B cell (primary cell): ENCODE measurements around the gene TMEM109. TPM values are rescaled to one million over a fixed set of nuclear protein-coding genes. Genes with fewer than 3 reads are reported as not detected.
A peak's percentile ranks its signal among the peaks of the same experiment; 100 is the strongest.

Experiments
- ATAC-seq: fragments of 200-7000 bp; cut with Tn5 transposase; one replicate; pipeline ENCODE4 v1.10.0; 2021; ENCODE audit warnings: low read depth, mild to moderate bottlenecking, moderate number of reproducible peaks, moderate library complexity
- CTCF ChIA-PET: fragments of 350-600 bp; sonication (Branson Sonifier 250); formaldehyde crosslinking; loops from one replicate; lab custom pipeline; 2021; ENCODE audit warnings: antibody characterized with exemption, inconsistent platforms; lab: Charles Lee
- POLR2A ChIA-PET: fragments of 350-600 bp; sonication (Branson Sonifier 250); formaldehyde crosslinking; loops from one replicate; lab custom pipeline; 2021; ENCODE audit warnings: antibody characterized with exemption; lab: Charles Lee
- DNase-seq: peaks from one replicate; pipeline ENCODE4 v3.0.0; 2013
- H2AFZ ChIP-seq: 2 replicates; pipeline ENCODE4 v1.6.1; 2012; ENCODE audit warnings: mild to moderate bottlenecking, low read depth, low read length; ENCODE audit not compliant: insufficient read depth, poor library complexity, severe bottlenecking
- H3K27ac ChIP-seq, 2 donors: 1 replicate in 1 of 2; 2 replicates in 1 of 2; pipeline ENCODE4 v1.5.1; 2012 to 2013; ENCODE audit warnings: low read length in 2 of 2, mild to moderate bottlenecking in 2 of 2, moderate library complexity in 1 of 2
- H3K27me3 ChIP-seq, 4 experiments: fragments of 200-600 bp in 1 of 4; sonication (generic) in 1 of 4; replicated peaks in 1 of 4; 1 replicate in 2 of 4; 2 replicates in 2 of 4; pipeline versions ENCODE4 v1.6.1 to v1.7.0; 2013 to 2016; ENCODE audit warnings: low read length in 3 of 4, mild to moderate bottlenecking in 2 of 4, mixed read lengths in 1 of 4, moderate library complexity in 1 of 4; ENCODE audit not compliant: insufficient read depth in 4 of 4, control insufficient read depth in 3 of 4; ENCODE audit errors: control extremely low read depth in 1 of 4
- H3K36me3 ChIP-seq, 2 experiments: replicated peaks in 1 of 2; 1 replicate in 1 of 2; 2 replicates in 1 of 2; pipeline versions ENCODE4 v1.6.1 to v1.7.1; 2013; ENCODE audit warnings: low read length in 1 of 2; ENCODE audit not compliant: insufficient read depth in 2 of 2, control insufficient read depth in 1 of 2; ENCODE audit errors: control extremely low read depth in 1 of 2, extremely low read depth in 1 of 2
- H3K4me1 ChIP-seq, 2 donors: fragments of 200-600 bp in 1 of 2; sonication (generic) in 1 of 2; 1 replicate in 1 of 2; 2 replicates in 1 of 2; pipeline versions ENCODE4 v1.5.1 to v1.6.1; 2013 to 2017; ENCODE audit warnings: low read length in 2 of 2; ENCODE audit not compliant: control insufficient read depth in 2 of 2, insufficient read depth in 2 of 2
- H3K4me2 ChIP-seq: replicated peaks from 2 replicates; pipeline ENCODE3; 2012; ENCODE audit warnings: mild to moderate bottlenecking, low read depth, low read length; ENCODE audit not compliant: poor library complexity, severe bottlenecking
- H3K4me3 ChIP-seq, 5 experiments: fragments of 200-600 bp in 1 of 5; sonication (generic) in 1 of 5; 1 replicate in 3 of 5; 2 replicates in 2 of 5; pipeline versions ENCODE4 v1.5.1 to v1.7.0; 2011 to 2016; ENCODE audit warnings: low read length in 4 of 5, mild to moderate bottlenecking in 4 of 5, low read depth in 2 of 5, control low read depth in 1 of 5, moderate library complexity in 1 of 5; ENCODE audit not compliant: insufficient read depth in 1 of 5; ENCODE audit errors: control extremely low read depth in 1 of 5, extremely low read depth in 1 of 5
- H3K79me2 ChIP-seq: fragments of 200-600 bp; sonication (generic); one replicate; pipeline ENCODE4 v1.6.0; 2016; ENCODE audit warnings: low read length; ENCODE audit not compliant: control insufficient read depth, insufficient read depth
- H3K9ac ChIP-seq: fragments of 200-600 bp; sonication (generic); 2 replicates; pipeline ENCODE4 v1.6.1; 2017; ENCODE audit warnings: mild to moderate bottlenecking, low read length, moderate library complexity
- H3K9me3 ChIP-seq, 3 donors: one replicate each; pipeline versions ENCODE4 v1.6.1 to v1.7.1; 2013; ENCODE audit warnings: low read length in 2 of 3; ENCODE audit not compliant: control insufficient read depth in 2 of 3, insufficient read depth in 1 of 3; ENCODE audit errors: control extremely low read depth in 1 of 3
- H4K20me1 ChIP-seq: 2 replicates; pipeline ENCODE4 v1.6.0; 2012; ENCODE audit warnings: mild to moderate bottlenecking, low read length; ENCODE audit not compliant: insufficient read depth, control insufficient read depth, poor library complexity, severe bottlenecking
- H3K27ac Mint-ChIP-seq: one replicate; pipeline ENCODE4 v1.8.0; 2021; ENCODE audit warnings: mixed read lengths
- H3K27me3 Mint-ChIP-seq: one replicate; pipeline ENCODE4 v1.8.0; 2021; ENCODE audit warnings: mixed read lengths
- H3K4me1 Mint-ChIP-seq: one replicate; pipeline ENCODE4 v1.8.0; 2021; ENCODE audit warnings: mixed read lengths
- H3K4me3 Mint-ChIP-seq: one replicate; pipeline ENCODE4 v1.8.0; 2021; ENCODE audit warnings: mixed read lengths
- H3K9me3 Mint-ChIP-seq: one replicate; pipeline ENCODE4 v1.8.0; 2022; ENCODE audit warnings: mixed read lengths; ENCODE audit not compliant: insufficient read depth
- EZH2 ChIP-seq: IDR thresholded peaks from 2 replicates; pipeline ENCODE4 v1.6.1; 2012; ENCODE audit warnings: borderline replicate concordance, low read depth, mild to moderate bottlenecking, moderate library complexity, low read length; ENCODE audit not compliant: insufficient read depth, poor library complexity, severe bottlenecking
- WGBS: methylation state at CpG from one replicate; pipeline ENCODE4 v1.1.5; 2013; ENCODE audit warnings: missing lambda C conversion rate; ENCODE audit not compliant: insufficient coverage; 5-methylcytosine and 5-hydroxymethylcytosine counted together
- intact Hi-C: fragments of 100-400 bp; cut with micrococcal nuclease; formaldehyde crosslinking; loops from one replicate; pipeline ENCODE4 v1.10.0; 2022
- polyA plus RNA-seq: library from polyadenylated mRNA; depleted of rRNA; stranded (reverse); fragments of >200 nt; gene quantifications from 2 replicates; pipeline ENCODE4 v1.2.3, GENCODE V29; 2012
- total RNA-seq, 2 donors: library from RNA; stranded (reverse); fragments of 120-200 nt in 1 of 2; gene quantifications; 1 replicate in 1 of 2; 2 replicates in 1 of 2; pipeline versions ENCODE4 v1.2.3 to v1.2.4, GENCODE V29; 2013 to 2022
- TF ChIP-seq, protein P1 (sequence below): fragments of 200-600 bp; IDR thresholded peaks from one replicate; pipeline ENCODE4 v1.8.0; 2022; ENCODE audit warnings: antibody characterized with exemption, mild to moderate bottlenecking

The TMEM109 gene
- total and polyA plus RNA-seq, 2 donors (not counting 1 experiment from before 2014, with no cell fraction given) = 32.0 to 99.4 TPM

DNA sequence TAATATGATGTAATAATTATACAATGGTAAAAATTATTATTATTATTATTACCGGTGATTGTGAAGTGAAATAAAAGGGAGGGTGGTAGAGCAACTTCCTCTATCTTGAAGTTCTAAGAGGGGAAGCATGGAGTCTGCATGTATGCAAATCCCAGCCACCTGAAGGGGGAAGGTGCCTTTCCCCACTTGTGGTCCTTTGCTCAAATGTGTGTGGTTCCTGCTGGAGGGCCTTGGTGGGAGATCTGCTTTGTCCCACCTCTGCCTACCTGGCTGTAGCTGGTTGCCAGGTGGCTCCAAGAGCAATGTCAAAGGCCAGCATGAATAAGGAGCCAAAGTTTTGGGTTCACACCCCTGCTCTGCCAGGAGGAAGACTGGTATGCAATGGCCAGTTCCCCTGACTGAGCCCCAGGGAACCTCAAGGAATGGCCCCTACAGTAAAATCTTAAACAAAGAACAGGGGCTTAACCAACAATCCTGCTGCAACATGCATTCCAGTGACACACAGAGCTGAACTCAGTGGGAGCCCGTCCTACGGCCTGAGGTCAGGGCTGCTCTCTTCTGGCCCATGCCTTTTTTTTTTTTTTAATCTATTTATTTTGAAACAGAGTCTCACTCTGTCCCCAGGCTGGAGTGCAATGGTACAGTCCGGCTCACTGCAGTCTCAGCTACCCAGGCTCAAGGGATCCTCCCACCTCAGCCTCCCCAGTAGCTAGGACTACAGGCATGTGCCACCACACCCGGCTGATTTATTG is 18.8 kb downstream of the TMEM109 start:
- Histone ChIP-seq H3K4me3 (peak overlapping the region in 1 of 5 experiments; percentile 56), H2AFZ (no peak overlapping the region), H3K9me3 (no peaks in the 10 kb centered on the region), H3K79me2 (no peaks in the 10 kb centered on the region), H3K27ac (peak overlapping the region; percentile 72 to 90), H3K36me3 (peaks cover 0 to 4% of the 10 kb centered on the region in 2 experiments), H3K9ac (no peak overlapping the region), H4K20me1 (no peaks in the 10 kb centered on the region), H3K4me2 (peak overlapping the region; percentile 75), H3K4me1 (peaks cover 26 to 44% of the 10 kb centered on the region in 2 donors), H3K27me3 (no peaks in the 10 kb centered on the region)
- peak overlapping the region; percentile 91 for H3K27ac Mint-ChIP-seq
- intact Hi-C loops = loop anchor here (1.0 kb wide), 4 partner anchors 17 to 229 kb away; partner anchors contain the start of genes SLC15A3 and VPS37C
- H3K9me3 Mint-ChIP-seq = no peaks in the 10 kb centered on the region
- TF ChIP-seq, protein P1, sequence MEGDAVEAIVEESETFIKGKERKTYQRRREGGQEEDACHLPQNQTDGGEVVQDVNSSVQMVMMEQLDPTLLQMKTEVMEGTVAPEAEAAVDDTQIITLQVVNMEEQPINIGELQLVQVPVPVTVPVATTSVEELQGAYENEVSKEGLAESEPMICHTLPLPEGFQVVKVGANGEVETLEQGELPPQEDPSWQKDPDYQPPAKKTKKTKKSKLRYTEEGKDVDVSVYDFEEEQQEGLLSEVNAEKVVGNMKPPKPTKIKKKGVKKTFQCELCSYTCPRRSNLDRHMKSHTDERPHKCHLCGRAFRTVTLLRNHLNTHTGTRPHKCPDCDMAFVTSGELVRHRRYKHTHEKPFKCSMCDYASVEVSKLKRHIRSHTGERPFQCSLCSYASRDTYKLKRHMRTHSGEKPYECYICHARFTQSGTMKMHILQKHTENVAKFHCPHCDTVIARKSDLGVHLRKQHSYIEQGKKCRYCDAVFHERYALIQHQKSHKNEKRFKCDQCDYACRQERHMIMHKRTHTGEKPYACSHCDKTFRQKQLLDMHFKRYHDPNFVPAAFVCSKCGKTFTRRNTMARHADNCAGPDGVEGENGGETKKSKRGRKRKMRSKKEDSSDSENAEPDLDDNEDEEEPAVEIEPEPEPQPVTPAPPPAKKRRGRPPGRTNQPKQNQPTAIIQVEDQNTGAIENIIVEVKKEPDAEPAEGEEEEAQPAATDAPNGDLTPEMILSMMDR = no peak
- TF ChIP-seq EZH2 = no peak
- peaks cover 46% of the 10 kb centered on the region for H3K4me1 Mint-ChIP-seq
- CTCF ChIA-PET = interaction anchor here (0.5 to 5.7 kb wide), 7 partner anchors 13 to 466 kb away, joined by 3 to 55 read pairs (median 10); partner anchors contain the start of gene TMEM109
- POLR2A ChIA-PET = interaction anchor here (0.6 to 11.4 kb wide), 5 partner anchors 7 to 20 kb away, joined by 3 to 96 read pairs (median 4); partner anchors contain the start of genes SLC15A3 and TMEM109
- WGBS = 100% methylated on average over 2 of the region's 5 CpGs
- peak overlapping the region; percentile 74 for H3K4me3 Mint-ChIP-seq
- peak; percentile 52 for ATAC-seq
- peak; percentile 80 for DNase-seq
- no peaks in the 10 kb centered on the region for H3K27me3 Mint-ChIP-seq
